Amniotic stem cell (primary cell): Measurements from ENCODE around the gene GH1.
"Not testable (repeated sequence)": the region's sequence is repeated elsewhere in the genome, so short reads cannot be mapped to it uniquely, and the experiment has no call there.

ENCODE experiments used
- DNase-seq: peaks from one replicate; lab custom pipeline; 2025; lab: John Stamatoyannopoulos, UW

The GH1 gene

GRCh38 chr17:63896524-63897354 lies 21.9 kb downstream of the GH1 start, which contains the start of gene CSH1:
CSH1 (minus strand) TSS chr17:63896574; CDS start chr17:63896511, 63 bp downstream.
- DNase-seq, result not testable (repeated sequence)

GRCh38 chr17:63894821-63895220 lies 23.8 kb downstream of the GH1 start:
- not testable (repeated sequence) for DNase-seq

- not testable (repeated sequence) for DNase-seq
Measured at GRCh38 chr17:63894021-63894420, 24.6 kb downstream of the GH1 start.

- not testable (repeated sequence) for DNase-seq
Measured at GRCh38 chr17:63892316-63893037, 26.2 kb downstream of the GH1 start.

GRCh38 chr17:63889026-63889848 lies 29.4 kb downstream of the GH1 start:
- DNase-seq, result not testable (repeated sequence)

GRCh38 chr17:63885119-63885518 lies 33.5 kb downstream of the GH1 start:
- DNase-seq, result not testable (repeated sequence)

- DNase-seq, result not testable (repeated sequence)
Measured at GRCh38 chr17:63882626-63883126, 36.0 kb downstream of the GH1 start.

- DNase-seq, result no peak
Measured at GRCh38 chr17:63881935-63882601, 36.6 kb downstream of the GH1 start, which contains the start of gene GH2. GH2 (minus strand) TSS chr17:63881944; CDS start chr17:63881801, 143 bp downstream.

- not testable (repeated sequence) for DNase-seq
Measured at GRCh38 chr17:63881337-63881736, 37.3 kb downstream of the GH1 start.

GRCh38 chr17:63880706-63881105 lies 37.9 kb downstream of the GH1 start:
- DNase-seq, result no peak

- DNase-seq, result not testable (repeated sequence)
Measured at GRCh38 chr17:63878413-63878812, 40.2 kb downstream of the GH1 start.

- DNase-seq, result not testable (repeated sequence)
Measured at GRCh38 chr17:63874693-63875092, 43.9 kb downstream of the GH1 start.

- not testable (repeated sequence) for DNase-seq
Measured at GRCh38 chr17:63874061-63874626, 44.5 kb downstream of the GH1 start.

- not testable (repeated sequence) for DNase-seq
Measured at GRCh38 chr17:63873577-63873976, 45.1 kb downstream of the GH1 start, which contains the start of gene CSH2. CSH2 (minus strand) TSS chr17:63873677; CDS start chr17:63873614, 63 bp downstream.

GRCh38 chr17:63871646-63872365 lies 46.8 kb downstream of the GH1 start:
- not testable (repeated sequence) for DNase-seq

- not testable (repeated sequence) for DNase-seq
Measured at GRCh38 chr17:63870292-63870665, 48.4 kb downstream of the GH1 start.

GRCh38 chr17:63869491-63870291 lies 48.9 kb downstream of the GH1 start:
- DNase-seq, result not testable (repeated sequence)
